Stimulated activated CD8-positive, alpha-beta memory T cell treated with anti-CD3 and anti-CD28 coated beads, Interleukin-2, amount 100 ng/mL, for 1 hour (primary cell): ENCODE data around the gene KLK8.
"Not testable (repeated sequence)": the region's sequence is repeated elsewhere in the genome, so short reads cannot be mapped to it uniquely, and the experiment has no call there.

Source experiments
- DNase-seq, 2 donors: peaks; one replicate each; pipeline ENCODE4 v3.0.0-alpha.2; 2020; ENCODE audit warnings: low read depth in 2 of 2

KLK8 gene

DNA sequence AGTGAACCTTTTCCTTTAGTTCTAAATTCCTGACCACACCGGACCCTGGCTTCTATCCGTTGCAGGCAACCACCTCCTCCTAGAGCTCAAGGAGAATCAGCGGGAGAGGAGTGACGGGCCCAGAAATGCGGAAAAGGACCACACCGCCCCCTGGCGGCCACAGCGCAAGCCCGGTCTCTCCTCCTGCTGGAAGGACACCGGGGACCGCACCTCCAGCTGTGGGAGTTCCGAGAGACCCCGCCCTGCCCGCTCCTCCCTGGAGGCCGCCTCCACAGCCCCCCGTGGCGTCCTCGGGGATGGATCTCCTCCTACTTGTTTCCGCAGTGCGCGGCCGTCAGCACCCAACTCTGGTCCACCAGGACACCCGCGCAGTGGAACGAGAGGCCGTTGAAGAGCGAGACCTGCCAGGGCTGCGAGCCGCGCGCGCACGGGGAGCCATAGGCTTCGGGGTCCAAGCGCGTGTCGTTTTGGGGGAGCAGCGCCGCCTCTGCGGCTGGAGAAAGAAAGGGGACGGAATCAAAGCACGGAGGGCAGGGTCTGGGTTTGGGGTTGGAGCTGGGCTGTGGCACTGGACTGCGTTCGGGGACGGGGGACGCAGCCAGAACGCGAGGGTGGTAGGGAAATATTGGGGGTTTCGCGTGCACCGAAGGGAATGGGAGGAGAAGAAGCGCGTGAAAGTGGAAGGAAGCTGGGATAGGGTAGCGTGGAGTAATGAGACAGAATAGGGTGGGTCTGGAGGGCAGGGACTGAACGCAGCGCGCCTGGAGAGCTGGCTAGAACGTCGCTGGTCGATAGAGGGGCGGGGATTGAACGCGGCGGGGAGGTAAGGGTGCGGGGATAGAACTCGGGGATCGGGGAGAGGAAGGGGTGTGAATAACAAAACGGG, 15.6 kb upstream of the KLK8 start:
- peak; percentile 16 to 30 for DNase-seq

DNA sequence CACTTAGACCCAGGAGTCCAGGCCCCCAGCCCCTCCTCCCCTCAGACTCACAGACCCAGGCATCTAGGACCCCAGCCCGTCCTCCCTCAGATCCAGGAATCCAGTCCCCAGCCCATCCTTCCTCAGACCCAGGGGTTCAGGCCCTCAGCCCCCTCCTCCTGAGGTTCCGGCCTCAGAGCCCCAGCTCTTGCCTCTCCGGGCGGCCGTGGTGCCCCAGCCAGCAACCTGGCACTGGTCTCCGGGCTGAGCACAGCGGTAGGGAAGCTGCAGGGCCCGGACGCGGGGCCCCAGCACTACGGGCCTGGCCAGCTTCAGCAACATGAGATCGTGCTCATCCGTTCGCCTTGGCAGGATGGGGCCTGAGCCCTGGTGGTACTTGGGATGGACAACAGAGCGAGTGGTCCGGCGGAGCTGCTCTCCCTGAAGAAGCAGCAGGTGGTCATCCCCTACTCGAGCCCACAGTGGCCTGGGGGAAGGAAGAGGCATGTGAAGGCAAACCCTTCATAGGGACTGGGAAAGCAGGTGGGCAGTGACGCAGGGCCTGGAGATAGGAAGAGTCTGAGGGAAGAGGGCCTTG, 14.4 kb upstream of the KLK8 start:
- DNase-seq = no peak

DNA sequence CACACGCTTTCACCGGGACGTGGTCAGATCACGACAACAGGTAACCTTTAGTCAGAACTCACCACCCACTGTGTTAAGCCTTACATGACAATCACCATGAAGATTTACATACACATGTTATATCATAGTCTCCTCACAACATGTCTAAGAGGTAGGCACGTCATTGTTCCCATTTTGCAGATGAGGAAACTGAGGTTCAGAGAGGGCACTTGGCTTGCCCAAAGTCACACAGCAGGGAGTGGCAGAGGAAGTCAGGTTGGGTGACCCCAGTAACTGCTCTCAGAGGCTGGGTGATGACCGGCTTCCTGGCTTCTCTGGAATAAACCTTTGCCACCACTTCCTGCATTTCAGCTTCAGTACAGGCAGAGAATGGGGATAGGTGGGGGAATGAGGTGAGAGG, 12.8 kb upstream of the KLK8 start:
- no peak for DNase-seq

DNA sequence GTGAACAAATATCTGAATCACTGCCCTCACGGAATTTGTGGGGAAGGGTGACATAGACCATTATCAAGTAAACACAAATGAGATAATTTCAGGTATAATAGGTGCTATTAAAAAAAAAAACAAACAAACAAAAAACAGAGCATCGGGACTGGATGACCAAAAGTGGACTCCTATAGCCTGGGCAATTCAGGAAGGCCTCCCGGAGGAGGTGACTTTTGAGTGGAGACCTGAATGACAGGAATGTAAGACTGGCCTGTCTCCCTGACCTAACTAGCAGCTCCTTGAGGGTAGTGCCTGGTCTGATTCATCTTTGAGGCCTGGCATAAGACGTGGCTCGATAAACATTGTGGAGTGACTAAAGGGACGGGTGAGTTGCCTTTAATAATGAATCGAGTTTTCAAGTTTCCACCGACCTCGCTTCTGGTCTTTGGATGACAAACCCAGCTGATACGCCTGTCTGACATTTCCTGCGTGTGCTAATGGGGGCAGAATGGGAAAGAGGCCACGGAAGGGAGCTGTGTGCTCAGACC, 11.3 kb upstream of the KLK8 start:
- no peak for DNase-seq

DNA sequence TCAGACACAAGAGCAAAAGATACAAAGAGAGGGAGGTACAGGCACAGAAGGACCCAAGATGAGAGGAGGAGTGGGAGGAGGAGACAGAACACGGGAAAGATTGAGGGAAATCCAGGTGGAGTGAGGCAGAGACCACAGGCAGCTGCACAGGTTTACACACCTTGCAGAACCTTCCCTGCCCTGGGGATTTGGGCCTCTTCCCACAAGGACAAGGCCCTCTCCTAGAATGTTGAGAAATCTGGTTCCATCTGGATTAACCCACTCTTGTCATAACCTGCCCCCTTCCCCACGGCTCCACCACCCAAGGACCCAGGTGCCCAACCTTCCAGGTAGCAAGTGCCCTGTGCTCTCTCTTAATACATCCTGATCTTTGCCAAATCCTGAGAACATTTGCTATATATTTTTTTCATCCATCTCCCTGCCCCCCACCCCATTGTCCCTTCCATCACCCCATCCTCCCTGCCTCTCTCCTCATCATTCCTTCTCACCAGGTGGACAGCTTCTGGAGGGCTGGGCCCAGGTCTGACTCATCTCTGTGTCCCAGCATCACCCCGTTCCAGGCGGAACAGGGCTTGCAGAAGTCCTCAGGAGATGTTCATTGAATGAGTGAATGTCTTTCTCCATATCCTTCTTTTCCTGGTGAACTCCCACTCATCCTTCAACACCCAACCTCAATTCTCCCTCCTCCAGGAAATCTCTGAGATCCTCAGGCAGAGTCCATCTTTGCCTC, 8.8 kb upstream of the KLK8 start:
- no peak for DNase-seq

DNA sequence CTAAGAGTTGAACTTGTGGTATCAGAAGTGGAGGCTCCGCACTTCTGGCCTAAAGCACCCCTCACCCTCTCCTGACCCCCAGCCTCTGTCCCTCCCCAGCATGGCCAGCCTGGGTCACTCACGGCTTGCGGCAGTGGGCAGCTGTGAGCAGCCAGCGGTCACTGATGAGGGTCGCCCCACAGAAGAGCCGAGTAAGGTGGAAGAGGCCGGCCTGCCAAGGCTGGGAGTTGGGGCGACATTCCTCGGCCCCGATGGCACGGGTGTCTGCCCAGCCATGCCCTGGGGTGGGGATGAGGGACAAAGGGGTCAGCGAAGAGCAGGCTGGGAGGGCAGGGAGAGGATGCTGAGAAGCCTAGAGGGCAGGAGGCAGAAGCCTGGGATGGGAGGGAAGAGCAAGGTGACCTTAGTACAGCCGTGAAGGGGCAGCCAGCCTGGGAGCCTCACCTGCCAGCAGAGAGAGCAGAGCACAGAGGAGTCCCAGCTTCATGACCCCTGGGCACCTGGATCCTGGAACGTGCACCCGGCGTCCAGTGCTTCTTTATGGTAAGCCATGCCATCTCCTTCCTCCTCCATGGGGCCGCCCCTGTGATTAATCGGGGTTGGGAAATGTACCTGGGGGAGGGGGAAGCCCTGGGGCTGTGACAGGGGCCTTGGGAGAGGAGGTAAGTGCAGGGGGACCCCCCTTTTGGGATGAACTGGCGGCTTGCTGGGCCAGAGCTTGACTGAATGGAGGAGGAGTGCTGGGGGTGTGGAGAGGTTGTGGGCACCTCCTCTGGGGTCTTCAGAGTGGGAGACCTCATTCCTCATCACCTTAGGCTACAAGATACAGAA, 7.9 kb upstream of the KLK8 start:
- no peak for DNase-seq

DNA sequence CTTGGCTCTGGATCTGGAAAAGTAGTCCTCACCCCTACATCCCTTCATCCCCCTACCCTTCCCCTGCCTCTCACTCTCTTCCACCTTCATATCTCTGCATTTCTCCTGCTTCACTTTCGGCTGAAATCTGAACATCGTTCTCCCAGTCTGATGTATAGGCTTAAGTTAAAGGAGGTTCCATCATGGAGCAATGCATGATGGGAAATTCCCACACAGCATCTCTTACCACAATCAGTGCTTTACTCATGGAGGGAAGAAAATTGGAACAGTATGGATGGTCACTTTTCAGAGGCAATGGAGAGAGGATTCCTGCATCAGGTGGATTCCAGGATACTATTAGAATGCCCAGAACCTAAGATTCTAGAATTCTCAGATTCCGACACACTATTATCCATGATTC, 6.1 kb upstream of the KLK8 start:
- DNase-seq = no peak

DNA sequence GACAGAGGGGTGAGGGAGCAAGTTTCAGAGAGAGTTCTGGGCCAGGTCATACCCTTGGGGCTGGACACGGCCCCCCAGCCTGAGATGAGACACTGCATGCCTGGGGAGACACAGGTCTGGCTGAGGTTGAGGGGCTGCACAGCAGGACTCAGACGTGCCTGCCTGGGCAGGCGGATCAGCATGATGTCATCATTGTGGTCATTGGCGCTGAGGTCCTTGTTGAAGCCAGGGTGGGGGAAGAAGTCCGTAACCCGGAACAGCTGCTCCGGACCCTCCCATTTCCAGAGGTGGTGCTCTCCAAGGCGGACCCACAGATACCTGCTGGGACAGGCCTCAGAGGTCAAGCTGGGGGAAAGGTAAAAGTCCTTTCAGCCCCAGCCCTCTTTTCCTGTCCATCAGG, 5.0 kb upstream of the KLK8 start:
- DNase-seq = no peak

DNA sequence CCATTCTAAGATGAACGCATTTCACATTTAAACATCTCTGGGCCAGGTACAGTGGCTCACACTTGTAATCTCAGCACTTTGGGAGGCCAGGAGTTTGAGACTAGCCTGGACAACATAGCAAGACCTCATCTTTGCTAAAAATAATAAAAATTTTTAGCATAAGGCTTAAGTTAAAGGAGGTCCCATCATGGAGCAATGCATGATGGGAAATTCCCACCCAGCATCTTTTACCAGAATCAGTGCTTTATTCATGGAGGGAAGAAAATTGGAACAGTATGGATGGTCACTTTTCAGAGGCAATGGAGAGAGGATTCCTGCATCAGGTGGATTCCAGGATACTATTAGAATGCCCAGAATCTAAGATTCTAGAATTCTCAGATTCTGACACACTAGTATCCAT, 3.8 kb upstream of the KLK8 start:
- DNase-seq = no peak

DNA sequence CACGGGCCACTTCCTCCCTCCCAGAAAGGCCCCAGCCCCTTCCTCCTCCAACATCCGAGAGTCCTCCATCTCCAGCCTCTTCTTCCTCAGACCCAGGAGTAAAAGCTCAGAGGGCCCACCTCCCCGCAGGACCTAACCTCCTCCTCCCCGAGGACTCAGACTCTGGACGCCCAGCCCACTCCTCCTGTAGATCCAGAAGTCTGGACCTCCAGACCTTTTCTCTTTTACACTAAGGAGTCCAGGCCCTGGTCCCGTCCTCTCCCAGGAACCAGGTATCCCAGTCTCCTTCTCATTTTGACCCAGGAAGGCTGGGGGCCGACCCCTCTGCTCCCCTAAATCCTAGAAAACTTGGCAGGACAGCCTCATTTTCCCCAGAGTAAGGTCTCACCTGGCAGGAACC, 1.9 kb upstream of the KLK8 start:
- DNase-seq = no peak

DNA sequence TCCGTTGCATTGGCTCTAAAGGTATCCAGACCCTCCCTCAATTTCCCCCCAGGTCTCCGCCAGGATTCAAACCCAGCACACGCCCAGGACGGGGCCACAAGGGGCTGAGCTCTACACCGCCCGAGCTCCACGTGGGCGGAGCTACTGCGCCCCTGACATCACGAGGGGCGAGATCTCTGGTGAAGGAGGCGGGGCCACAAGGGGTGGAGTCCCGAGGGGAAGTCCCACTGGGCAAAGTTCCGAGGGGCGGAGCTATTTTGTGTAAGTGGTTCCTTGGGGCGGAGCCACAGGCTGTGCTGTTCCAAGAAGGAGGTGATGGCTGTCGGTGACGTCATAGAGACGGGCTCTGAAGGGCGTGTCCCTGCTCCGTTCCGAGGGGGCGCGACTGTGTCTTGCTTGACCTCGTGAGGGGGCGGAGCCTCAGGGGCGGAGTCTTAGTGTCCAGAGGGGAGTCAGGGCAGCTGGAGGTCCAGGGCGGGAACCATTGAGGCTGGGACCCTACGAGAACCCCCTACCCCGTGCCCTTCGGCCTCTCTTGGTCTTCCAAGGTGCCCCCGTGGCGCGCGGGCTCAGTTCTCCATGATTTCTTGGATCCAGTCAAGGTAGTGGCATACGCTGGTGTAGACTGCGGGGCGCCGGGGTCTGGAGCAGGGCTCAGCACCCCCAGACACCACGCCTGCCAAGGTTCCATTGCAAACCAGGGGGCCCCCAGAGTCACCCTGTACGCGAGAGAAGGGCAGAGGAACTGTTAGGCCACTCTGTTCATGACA, 1.3 kb upstream of the KLK8 start:
- DNase-seq = no peak

DNA sequence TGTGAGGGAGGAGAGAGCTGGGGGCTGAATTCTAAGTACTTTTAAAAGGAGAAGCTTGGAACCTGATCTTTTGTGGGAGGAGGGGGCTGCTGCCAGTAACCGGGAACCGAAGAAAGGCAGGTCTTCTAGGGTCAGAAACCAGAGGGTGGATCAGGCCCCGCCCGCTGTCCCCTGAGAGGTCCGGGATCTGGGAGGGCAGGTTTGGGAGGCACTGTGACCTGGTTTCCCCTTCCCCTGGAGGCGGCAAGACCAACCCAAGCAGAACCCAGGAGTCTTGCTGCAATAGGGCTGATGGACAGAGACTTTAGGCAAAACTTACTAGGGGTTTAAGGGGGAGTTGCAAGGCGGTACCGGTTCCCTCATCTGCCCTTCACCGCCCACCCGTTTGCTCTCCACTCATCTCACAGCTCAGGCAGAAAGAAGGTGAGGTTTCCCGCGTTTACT, 707 bp upstream of the KLK8 start:
- DNase-seq = no peak

DNA sequence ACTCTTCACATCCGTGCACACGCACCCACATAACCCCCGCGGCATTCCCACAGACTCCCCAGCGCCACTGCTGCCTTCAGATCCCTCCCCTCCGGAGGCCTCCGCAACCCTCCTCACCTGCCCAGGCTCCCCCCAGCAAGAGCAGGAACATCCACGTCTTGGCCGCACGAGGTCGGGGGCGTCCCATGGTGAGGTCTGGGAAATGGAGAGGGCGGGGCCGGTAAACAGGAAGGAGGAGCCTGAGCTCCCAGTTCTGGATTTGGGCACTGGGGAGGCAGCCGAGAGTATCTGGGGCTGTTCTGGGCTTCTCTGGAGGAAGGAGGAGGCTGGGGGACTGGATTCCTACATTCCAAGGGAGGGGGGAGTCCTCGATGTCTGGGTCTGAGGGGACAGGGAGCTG, 423 bp downstream of the KLK8 start:
- DNase-seq = no peak

DNA sequence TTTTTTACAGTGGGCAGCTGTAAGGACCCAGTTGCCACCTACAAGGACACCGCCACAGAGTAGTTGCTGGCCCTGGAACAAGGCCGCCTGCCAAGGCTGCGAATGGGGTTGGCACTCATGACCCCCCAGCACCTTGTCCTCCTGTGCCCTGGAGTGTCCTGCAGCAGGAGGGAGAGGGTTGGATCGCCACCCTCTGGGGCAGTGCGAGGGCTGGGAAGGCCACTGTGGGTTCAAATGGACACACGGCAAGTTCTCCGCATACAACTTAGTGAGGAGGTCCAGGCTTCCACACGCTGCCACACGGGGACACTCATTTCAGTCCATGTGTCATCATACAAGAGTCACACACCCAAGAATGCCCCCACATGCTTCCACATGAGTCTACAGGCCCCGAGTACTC, 978 bp downstream of the KLK8 start:
- no peak for DNase-seq

DNA sequence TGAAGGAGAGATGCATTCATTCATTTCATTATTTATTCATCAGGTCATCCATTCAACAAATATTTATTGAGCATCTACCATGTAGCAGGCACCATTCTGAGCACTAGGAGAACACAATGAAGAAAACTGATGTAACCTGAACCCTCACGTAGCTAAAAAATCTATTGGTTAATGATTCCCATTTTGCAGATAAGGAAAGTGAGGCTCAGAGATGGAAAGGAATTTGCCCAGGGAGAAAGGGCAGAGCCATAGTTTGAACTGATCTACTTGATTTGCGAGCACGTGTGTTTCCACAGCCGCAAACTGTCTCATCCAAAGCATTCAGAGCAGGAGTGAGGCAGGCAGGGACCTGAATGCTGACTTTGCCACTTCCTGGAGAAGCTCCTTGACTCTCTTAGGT, 2.7 kb downstream of the KLK8 start:
- DNase-seq = no peak

DNA sequence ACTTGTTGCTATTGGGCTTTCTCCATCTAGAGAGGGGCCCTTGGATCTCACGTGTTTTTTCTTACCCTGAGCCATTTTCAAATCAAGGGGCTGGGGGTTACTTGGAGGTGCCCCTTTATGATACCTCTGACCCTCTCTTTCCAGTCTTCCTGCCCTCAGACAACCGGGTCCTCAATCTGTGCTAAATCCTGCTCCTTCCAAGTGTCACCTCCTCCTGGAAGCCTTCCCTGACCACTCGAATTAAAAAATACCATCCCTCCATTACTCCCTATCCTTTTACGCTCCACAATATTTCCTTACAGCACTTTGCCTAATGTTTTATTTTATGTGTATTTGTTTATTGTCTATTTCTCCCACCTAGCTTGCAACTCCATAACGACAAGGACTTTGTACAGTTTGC, 3.3 kb downstream of the KLK8 start:
- no peak for DNase-seq

DNA sequence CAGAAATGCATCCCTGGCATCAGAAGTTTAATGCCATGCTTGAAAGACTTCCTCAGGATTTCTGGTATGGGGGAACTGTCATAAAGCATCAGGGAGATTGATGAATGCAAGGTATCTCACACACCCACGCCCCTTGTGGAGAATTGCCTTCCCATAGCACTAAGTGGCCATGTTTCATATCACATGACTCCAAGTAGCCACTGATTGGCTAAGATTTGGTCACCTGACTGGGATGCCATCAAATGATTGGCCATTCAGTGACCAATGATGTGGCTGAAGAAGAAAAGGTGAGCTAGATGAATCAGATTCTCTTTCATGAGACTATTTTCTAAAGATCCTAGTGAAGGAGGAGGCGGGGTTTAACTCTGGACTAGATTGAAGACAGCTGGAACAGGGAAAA, 7.3 kb downstream of the KLK8 start:
- no peak for DNase-seq

DNA sequence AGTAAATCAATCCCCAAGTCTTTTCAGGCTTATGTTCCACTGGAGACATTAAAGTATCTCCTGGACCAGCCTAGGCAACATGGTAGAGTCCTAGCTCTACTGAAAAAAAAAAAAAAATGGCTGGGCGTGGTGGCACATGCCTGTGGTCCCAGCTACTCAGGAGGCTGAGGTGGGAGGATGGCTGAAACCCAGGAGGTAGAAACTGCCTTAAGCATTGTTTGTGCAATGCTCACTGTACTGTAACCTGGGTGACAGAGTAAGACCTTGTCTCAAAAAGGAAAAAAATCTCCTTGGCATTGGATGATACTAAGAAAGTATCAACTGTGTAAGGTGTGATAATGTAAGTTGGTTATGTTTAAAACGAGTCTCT, 8.8 kb downstream of the KLK8 start:
- no peak for DNase-seq

DNA sequence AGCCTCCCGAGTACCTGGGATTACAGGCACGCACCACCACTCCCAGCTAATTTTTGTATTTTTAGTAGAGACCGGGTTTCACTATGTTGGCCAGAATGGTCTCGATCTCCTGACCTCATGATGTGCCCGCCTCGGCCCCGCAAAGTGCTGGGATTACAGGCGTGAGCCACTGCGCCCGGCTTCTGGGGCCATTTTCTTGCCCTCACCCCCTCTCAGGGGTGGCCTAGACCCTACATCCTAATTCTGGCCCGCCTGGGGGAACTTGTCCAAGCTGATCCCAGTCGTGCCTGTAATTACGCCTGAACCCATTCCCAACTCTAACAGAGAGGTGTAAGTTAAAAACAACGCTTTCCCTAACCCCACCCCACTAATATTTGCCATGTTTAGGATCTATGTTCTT, 17.0 kb downstream of the KLK8 start:
- DNase-seq = not testable (repeated sequence)

DNA sequence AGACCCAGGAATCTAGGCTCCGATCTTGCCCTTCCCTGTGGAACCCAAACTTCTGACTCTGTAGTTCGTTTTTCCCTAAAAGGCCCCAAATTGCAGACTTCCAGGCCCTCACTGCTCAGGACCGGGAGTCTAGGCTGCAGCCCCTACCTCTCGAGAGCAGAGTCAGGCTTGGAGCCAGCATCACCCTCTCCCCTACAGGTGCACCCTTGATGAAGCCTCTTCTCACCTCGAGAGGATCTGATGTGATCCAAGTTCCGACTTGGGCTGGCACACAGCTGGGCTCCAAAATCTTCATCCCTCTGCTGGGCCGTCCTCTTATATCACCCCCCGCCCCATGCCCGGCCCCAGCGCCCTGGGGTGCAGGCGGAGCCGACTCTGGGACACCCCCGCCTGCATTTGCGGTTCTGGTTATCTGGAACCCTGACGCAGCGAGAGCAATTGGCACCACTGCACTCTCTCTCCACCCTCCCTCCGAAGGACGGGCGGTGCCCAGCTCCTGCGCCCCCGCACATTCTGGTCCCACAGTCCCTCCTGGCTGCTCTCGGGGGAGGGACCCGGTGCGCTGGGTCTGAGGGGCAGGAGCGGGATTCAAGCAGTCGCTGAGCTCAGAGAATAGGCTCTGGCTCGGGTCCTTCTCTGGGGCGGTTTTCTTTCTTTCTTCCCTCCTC, 17.6 kb downstream of the KLK8 start, which contains the start of gene KLK7:
TSS of gene KLK7 (minus strand) at position 293 of the 668 bp plus-strand sequence. CDS start 1,518 bp downstream, outside the sequence.
- DNase-seq = no peak
